Cardiac muscle cell (in vitro differentiated cells and primary cell): ENCODE results near the gene ABHD14A. TPM values are rescaled to one million over a fixed set of nuclear protein-coding genes. Genes with fewer than 3 reads are reported as not detected.

Source experiments
- DNase-seq, 2 donors: peaks; one replicate each; pipeline versions ENCODE4 v3.0.0 to v3.0.0-alpha.2; 2010 to 2017; ENCODE audit warnings: low read depth in 1 of 2, low spot score in 1 of 2
- H3K27ac ChIP-seq: fragments of 200-600 bp; sonication (generic); 2 replicates; pipeline ENCODE4 v1.5.1; 2016
- H3K27me3 ChIP-seq: fragments of 200-600 bp; sonication (generic); 2 replicates; pipeline ENCODE4 v1.6.0; 2016; ENCODE audit warnings: control low read depth
- H3K36me3 ChIP-seq: fragments of 200-600 bp; sonication (generic); 2 replicates; pipeline ENCODE4 v1.5.1; 2016; ENCODE audit warnings: control low read depth
- H3K4me1 ChIP-seq: fragments of 200-600 bp; sonication (generic); 2 replicates; pipeline ENCODE4 v1.8.1; 2017; ENCODE audit warnings: low read depth, mild to moderate bottlenecking, mixed run types
- H3K4me3 ChIP-seq: fragments of 200-600 bp; sonication (generic); 2 replicates; pipeline ENCODE4 v1.5.1; 2016; ENCODE audit warnings: mild to moderate bottlenecking
- H3K9me3 ChIP-seq: fragments of 200-600 bp; sonication (generic); 2 replicates; pipeline ENCODE4 v1.5.1; 2017; ENCODE audit warnings: low read depth, mild to moderate bottlenecking, control low read depth
- polyA plus RNA-seq: library from polyadenylated mRNA; unstranded; fragments of >200 nt; fragmentation: Nextera tagmentation; extraction: Ambion mirVana; gene quantifications from 2 replicates; pipeline ENCODE4 v1.2.1, GENCODE V29; 2016
- total RNA-seq: library from RNA; depleted of rRNA; stranded (reverse); fragments of >200 nt; gene quantifications from 2 replicates; pipeline ENCODE4 v1.2.3, GENCODE V29; 2016
- TF ChIP-seq, protein P1 (sequence below): IDR thresholded peaks from 2 replicates; pipeline ENCODE4 v1.5.1; 2012; ENCODE audit warnings: low read depth, mild to moderate bottlenecking, low read length

The ABHD14A gene
- total and polyA plus RNA-seq, 2 experiments from 2014 or later, result 56.5 to 104 TPM

DNA sequence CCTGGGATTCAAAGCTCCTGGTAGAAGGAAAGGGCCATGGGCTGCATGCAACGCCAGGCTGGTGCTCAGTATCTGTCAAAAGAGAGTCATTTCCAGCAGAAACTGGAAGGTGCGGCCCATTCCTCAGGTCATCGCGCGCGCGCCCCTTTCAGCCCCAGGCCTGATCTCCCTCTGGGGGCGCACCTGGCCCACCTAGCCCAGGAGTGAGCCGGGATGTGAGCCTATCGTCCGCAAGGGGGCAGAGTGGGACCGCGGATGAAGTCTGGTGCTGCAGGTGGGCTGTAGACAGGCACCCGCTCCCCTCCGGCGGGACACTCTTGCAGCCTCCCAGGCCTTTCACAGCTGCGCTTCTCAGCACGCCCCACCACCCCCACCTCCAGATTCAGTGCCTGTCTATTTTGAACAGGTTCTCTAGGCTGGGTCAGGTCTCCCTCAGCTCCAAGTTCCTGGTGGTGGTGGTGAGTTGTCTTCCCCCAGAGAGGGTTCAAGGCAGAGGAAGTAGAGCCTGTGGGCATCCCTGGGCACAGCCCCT is 26.6 kb downstream of the ABHD14A start:
- Histone ChIP-seq H3K36me3 (no peaks in the 10 kb centered on the region), H3K4me3 (no peak overlapping the region), H3K4me1 (peaks cover 23% of the 10 kb centered on the region), H3K27me3 (no peaks in the 10 kb centered on the region), H3K9me3 (no peaks in the 10 kb centered on the region), H3K27ac (no peak overlapping the region)
- TF ChIP-seq, protein P1, sequence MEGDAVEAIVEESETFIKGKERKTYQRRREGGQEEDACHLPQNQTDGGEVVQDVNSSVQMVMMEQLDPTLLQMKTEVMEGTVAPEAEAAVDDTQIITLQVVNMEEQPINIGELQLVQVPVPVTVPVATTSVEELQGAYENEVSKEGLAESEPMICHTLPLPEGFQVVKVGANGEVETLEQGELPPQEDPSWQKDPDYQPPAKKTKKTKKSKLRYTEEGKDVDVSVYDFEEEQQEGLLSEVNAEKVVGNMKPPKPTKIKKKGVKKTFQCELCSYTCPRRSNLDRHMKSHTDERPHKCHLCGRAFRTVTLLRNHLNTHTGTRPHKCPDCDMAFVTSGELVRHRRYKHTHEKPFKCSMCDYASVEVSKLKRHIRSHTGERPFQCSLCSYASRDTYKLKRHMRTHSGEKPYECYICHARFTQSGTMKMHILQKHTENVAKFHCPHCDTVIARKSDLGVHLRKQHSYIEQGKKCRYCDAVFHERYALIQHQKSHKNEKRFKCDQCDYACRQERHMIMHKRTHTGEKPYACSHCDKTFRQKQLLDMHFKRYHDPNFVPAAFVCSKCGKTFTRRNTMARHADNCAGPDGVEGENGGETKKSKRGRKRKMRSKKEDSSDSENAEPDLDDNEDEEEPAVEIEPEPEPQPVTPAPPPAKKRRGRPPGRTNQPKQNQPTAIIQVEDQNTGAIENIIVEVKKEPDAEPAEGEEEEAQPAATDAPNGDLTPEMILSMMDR, result peak; percentile 93
- DNase-seq, result peak; percentile 65 to 90

DNA sequence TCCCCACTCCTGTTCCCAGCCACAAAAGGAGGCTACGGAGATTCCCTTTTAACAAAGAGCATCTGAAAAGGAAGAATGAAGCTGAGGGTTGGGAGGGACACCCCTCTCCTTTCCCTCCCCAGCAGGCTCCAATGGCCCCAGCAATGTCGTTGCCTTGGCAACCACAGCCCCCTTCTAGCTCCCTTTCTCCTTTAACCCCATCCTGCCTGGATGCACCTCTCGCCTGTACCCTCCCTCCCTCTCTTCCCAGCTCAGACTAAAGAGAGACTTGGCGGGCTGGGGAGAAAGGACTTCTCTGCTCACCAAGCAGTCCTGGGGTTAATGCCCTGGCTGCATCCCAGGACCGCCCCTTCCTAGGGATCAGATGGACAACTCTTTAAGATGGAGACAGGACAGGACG is 27.9 kb downstream of the ABHD14A start:
- no peak overlapping the region for H3K27ac ChIP-seq
- peaks cover 36% of the 10 kb centered on the region for H3K4me1 ChIP-seq
- H3K9me3 ChIP-seq, result no peaks in the 10 kb centered on the region
- H3K27me3 ChIP-seq, result no peaks in the 10 kb centered on the region
- no peaks in the 10 kb centered on the region for H3K36me3 ChIP-seq
- DNase-seq, result no peak
- no peak overlapping the region for H3K4me3 ChIP-seq
- TF ChIP-seq, protein P1, result no peak

DNA sequence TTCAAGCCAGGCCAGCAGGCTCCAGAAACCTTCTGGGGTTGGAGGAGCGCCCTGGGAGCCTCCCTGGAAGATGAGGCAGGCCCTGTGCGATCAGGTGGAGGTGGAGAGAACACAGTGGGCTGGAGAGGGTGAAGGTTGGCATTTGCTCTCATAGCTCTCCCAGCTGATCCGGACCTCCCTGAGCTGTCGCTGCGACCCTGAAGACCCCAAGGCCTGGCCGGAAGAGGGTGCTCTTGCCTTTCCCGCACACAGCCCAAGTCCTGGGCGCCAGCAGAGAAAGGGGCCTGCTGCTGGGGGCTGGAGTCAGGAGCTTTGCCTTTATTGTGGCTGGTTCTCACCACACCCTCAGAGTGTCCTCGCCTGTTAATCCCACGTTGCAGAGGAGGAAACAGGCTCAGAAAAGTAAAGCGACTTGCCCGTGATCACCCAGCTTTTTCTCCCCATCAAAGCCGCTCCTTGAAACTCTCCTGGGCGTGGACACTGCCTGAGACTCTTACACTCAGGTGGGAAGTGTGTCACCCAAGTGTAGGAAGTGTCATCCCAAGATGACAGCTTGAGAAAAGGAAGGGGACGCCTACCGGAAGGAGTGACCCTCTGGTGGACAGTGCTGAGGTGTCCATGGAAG is 29.4 kb downstream of the ABHD14A start:
- Histone ChIP-seq H3K4me3 (no peak overlapping the region), H3K9me3 (no peaks in the 10 kb centered on the region), H3K4me1 (peaks cover 35% of the 10 kb centered on the region), H3K27me3 (no peaks in the 10 kb centered on the region), H3K36me3 (no peaks in the 10 kb centered on the region), H3K27ac (peak overlapping the region; percentile 91)
- TF ChIP-seq, protein P1, result peak; percentile 74
- DNase-seq, result peak; percentile 73 to 88

DNA sequence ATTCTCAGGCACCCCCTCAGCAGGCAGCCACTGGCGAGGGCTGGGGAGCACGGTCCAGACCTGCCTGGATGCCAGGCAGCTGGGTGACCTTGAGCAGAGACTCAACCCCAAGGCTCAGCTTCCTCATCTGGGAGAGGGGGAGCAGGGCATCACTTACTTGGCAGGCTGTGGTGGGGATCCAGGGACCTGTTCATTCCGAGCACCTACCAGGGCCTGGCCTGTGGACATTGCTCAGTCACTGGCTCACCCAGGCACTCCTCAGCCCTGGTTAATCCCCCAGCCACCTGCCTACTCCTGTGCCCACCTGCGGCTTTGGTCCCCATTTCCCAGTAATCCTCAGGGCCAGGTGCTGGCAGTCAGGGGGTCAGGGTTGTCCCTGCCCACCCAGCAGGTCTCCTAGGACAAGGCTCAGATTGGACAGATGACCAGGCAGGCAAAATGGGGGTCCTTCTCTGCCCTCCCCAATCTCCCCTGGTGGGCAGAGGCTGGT is 30.1 kb downstream of the ABHD14A start:
- Histone ChIP-seq H3K27ac (peak overlapping the region; percentile 91), H3K4me1 (peaks cover 35% of the 10 kb centered on the region), H3K9me3 (no peaks in the 10 kb centered on the region), H3K36me3 (no peaks in the 10 kb centered on the region), H3K4me3 (no peak overlapping the region), H3K27me3 (no peaks in the 10 kb centered on the region)
- TF ChIP-seq, protein P1, result no peak
- DNase-seq, result no peak

DNA sequence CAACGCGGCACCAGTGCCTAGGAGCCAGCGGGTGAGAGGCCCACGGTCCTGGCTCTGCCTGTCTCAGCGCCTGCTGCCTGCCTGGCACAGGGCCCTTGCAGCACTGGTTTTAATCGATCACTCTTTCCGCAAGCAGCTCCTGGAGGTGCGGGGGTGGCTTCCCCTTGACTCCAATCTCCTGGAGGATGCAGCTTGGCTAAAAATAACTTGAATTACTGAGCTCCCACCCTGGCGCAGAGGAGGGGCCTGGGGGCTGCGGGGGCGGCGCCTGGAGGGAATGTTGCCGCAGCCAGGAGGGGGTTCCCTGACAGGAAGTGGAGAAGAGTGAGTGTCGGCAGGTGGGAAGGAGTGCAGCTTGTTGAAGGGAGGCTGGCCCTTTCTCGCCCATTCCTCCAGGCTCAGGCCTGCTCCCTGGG is 30.7 kb downstream of the ABHD14A start:
- Histone ChIP-seq H3K27me3 (no peaks in the 10 kb centered on the region), H3K4me1 (peaks cover 35% of the 10 kb centered on the region), H3K36me3 (no peaks in the 10 kb centered on the region), H3K4me3 (no peak overlapping the region), H3K27ac (peak overlapping the region; percentile 91), H3K9me3 (no peaks in the 10 kb centered on the region)
- peak; percentile 65 to 91 for DNase-seq
- TF ChIP-seq, protein P1, result no peak
